Fibroblast of peridontal ligament (primary cell): ENCODE data around the gene MYL3.
"Not testable (repeated sequence)": the region's sequence is repeated elsewhere in the genome, so short reads cannot be mapped to it uniquely, and the experiment has no call there.

Experiments
- DNase-seq: peaks from one replicate; pipeline ENCODE4 v3.0.0-alpha.2; 2010; ENCODE audit errors: extremely low read depth

Gene MYL3

DNA sequence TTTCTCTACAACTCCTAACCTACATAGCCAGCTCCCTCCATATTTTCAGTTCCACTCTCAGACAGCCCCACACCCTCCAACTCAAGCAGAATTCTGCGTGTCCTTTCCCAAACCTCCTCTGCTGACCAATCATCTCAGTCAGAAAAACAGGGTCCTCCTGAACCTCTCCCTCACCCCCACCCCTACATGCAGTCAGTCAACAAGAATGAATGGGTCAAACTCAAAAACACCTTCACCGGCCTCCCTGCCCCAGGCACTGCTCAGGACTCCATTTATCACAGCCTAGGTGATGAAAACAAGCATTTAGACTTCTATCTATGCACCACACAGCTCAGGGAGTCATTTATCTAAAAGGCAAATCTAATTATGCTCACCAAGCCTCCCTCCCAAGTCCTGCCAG lies 32.4 kb downstream of the MYL3 start:
- DNase-seq, result no peak

DNA sequence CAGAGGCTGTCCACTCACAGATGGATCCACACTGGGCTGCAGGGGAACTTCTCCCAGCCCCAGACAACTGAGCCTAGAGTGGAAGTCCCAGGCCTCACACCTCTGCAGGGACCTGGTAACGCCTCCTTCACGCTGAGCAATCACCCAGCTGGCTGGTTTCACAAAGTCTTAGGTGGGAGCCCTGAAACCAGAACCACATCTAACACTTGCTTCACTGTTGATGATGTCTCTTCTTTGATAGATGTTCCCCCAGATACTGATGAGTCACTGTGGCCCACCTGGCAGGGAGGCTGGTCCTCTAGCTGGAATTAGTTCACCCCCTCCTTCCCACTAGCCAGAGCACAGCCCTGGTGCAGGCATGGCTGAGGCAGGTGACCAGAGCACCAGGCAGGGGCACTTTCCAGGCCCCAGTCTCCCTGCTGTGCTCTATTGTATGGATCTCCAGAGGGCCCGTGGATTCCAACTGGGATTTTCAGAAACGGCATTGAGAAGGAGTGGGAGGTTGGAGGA lies 33.5 kb downstream of the MYL3 start:
- DNase-seq, result no peak

- no peak for DNase-seq
Measured at GRCh38 chr3:46825450-46825849, 37.8 kb downstream of the MYL3 start.

DNA sequence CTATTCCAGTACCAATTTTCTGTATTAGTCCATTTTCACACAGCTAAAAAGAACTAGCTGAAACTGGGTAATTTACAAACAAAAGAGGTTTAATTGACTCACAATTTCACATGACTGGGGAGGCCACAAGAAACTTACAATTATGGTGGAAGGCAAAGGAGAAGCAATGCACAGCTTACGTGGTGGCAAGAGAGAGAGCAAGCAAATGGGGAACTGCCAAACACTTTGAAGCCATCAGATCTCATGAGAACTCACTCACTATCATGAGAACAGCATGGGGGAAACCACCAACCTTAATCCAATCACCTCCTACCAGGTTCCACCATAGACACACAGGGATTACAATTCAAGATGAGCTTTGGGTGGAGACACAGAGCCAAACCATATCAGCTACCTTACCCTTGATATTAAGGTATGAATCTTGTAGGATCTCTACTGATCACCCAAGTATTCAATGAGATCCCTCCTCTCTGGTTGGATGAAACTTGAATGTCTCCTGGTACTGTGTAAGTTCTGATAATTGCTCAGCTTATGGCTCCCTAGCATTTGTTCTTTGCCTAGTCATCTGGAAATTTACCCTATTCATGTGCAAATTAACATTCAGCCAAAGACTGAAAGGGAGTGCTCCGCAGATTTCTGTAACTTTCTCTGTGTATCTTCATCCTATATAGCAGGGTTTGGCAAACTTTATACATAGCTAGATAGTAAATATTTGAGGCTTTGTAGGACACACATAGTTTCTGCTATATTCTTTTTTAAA lies 38.9 kb downstream of the MYL3 start:
- no peak for DNase-seq

DNA sequence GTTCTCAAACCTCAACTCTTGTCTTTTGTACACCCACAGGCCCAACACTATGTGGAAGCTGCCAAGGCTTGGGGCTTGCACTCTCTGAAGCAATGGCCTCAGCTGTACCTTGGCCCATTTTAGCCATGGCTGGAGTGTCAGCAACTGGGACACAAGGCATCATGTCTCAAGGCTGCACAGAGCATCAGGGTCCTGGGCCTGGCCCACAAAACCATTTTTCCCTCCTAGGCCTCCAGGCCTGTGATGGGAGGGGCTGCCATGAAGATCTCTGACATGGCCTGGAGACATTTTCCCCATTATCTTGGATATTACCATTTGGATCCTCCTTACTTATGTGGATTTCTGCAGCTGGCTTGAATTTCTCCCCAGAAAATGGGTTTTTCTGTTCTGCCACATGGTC lies 39.9 kb downstream of the MYL3 start:
- not testable (repeated sequence) for DNase-seq

GRCh38 chr3:46821553-46821952 lies 41.7 kb downstream of the MYL3 start:
- no peak for DNase-seq

DNA sequence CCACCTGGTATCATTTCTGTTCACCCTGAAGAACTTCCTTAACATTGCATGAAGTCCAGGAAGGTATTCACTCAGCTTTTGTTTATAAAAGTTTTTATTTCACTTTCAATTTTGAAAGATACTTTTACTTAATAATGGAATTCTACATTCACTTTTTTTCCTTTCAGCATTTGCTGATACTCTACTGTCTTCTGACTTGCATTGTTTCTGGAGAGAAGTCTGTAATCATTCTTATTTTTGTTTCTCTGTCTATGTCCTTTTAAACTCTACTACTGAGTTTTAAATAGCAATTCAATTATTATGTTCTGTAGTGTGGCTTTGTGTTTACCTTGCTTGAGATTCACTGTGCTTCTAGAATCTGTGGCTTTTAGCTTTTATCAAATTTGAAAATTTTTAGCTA lies 42.4 kb downstream of the MYL3 start:
- no peak for DNase-seq

DNA sequence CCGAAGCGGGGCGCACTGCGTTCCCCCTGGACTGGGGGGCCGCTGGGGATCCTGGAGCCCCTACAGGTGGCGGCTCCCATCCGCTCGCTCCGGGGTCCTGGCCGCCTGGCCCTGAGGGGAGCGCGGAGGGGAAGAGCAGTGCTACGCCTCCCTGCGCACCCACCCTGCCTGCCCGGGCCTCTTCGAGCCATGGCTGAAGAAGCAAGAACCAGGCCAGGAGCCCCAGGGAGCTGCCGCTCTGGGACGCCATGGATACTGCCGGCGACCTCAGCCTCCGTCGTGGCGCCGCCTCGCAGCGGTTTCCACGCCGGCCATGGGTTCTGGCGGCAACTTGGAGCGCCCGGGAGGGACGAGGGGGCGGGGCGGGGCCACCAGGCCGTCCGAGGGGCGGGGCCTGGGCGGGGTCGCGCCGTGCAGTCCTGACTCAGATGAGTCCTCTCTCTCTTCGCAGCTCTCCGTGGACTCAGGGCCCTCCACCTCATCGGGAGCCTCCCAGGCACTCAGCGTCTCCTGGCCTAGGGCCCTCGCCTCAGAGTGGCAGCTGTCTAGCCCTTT lies 50.9 kb downstream of the MYL3 start:
- DNase-seq, result peak; percentile 12

GRCh38 chr3:46811615-46812236 lies 51.5 kb downstream of the MYL3 start:
- no peak for DNase-seq

DNA sequence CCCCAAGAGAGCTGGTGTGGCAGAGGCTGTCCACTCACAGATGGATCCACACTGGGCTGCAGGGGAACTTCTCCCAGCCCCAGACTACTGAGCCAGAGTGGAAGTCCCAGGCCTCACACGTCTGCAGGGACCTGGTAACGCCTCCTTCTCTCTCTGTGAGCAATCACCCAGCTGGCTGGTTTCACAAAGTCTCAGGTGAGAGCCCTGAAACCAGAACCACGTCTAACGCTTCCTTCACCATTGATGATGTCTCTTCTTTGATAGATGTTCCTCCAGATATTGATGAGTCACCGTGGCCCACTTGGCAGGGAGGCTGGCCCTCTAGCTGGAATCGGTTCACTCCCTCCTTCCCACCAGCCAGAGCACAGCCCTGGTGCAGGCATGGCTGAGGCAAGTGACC lies 54.5 kb downstream of the MYL3 start:
- not testable (repeated sequence) for DNase-seq
